Keratinocyte (primary cell): ENCODE results near the gene GRK7. TPM values are rescaled to one million over a fixed set of nuclear protein-coding genes. Genes with fewer than 3 reads are reported as not detected.

Source experiments
- DNase-seq: peaks from one replicate; pipeline ENCODE4 v3.0.0-alpha.2; 2011; ENCODE audit warnings: low read depth, missing footprints, low spot score
- FAIRE-seq: peaks from 2 replicates; lab custom pipeline; 2011; peaks lifted over from hg19 to GRCh38; lab: Jason Lieb, UNC
- H2AFZ ChIP-seq: 2 replicates; pipeline ENCODE4 v1.6.0; 2012; ENCODE audit warnings: low read length, control low read depth, inconsistent platforms; ENCODE audit not compliant: control insufficient read depth
- H3K27ac ChIP-seq: 2 replicates; pipeline ENCODE4 v1.5.1; 2011; ENCODE audit warnings: low read length; ENCODE audit not compliant: control insufficient read depth, insufficient read depth
- H3K27me3 ChIP-seq: 3 replicates; pipeline ENCODE4 v1.6.0; 2011; ENCODE audit warnings: low read length; ENCODE audit not compliant: control insufficient read depth, insufficient read depth; ENCODE audit errors: extremely low read depth
- H3K36me3 ChIP-seq, 2 experiments: 2 replicates in 1 of 2; 3 replicates in 1 of 2; pipeline ENCODE4 v1.5.1; 2011; ENCODE audit warnings: low read length in 2 of 2, mild to moderate bottlenecking in 1 of 2; ENCODE audit not compliant: control insufficient read depth in 2 of 2, insufficient read depth in 2 of 2; ENCODE audit errors: extremely low read depth in 1 of 2
- H3K4me1 ChIP-seq: 3 replicates; pipeline ENCODE4 v1.5.1; 2011; ENCODE audit warnings: low read length; ENCODE audit not compliant: control insufficient read depth, insufficient read depth; ENCODE audit errors: extremely low read depth
- H3K4me2 ChIP-seq: 3 replicates; pipeline ENCODE4 v1.6.0; 2011; ENCODE audit warnings: low read depth, low read length; ENCODE audit not compliant: control insufficient read depth, insufficient read depth; ENCODE audit errors: extremely low read depth
- H3K4me3 ChIP-seq, 3 experiments: fragments of 200-600 bp in 1 of 3; sonication (generic) in 1 of 3; 2 replicates in 2 of 3; 3 replicates in 1 of 3; pipeline ENCODE4 v1.5.1; 2011 to 2016; ENCODE audit warnings: low read length in 3 of 3, mild to moderate bottlenecking in 3 of 3, control low read depth in 2 of 3, inconsistent platforms in 1 of 3, low read depth in 1 of 3, mixed read lengths in 1 of 3, mixed run types in 1 of 3, moderate library complexity in 1 of 3; ENCODE audit not compliant: control insufficient read depth in 2 of 3, insufficient read depth in 2 of 3; ENCODE audit errors: extremely low read depth in 1 of 3
- H3K79me2 ChIP-seq: 2 replicates; pipeline ENCODE4 v1.6.0; 2012; ENCODE audit warnings: low read length; ENCODE audit not compliant: control insufficient read depth, insufficient read depth
- H3K9ac ChIP-seq: 3 replicates; pipeline ENCODE4 v1.6.0; 2011; ENCODE audit warnings: low read length; ENCODE audit not compliant: control insufficient read depth, insufficient read depth; ENCODE audit errors: extremely low read depth
- H3K9me1 ChIP-seq: 3 replicates; pipeline ENCODE4 v1.6.0; 2011; ENCODE audit warnings: low read length; ENCODE audit not compliant: control insufficient read depth, insufficient read depth; ENCODE audit errors: extremely low read depth
- H3K9me3 ChIP-seq: 2 replicates; pipeline ENCODE4 v1.5.1; 2012; ENCODE audit warnings: low read depth, low read length; ENCODE audit not compliant: control insufficient read depth
- H4K20me1 ChIP-seq: 3 replicates; pipeline ENCODE4 v1.6.0; 2011; ENCODE audit warnings: low read length; ENCODE audit not compliant: control insufficient read depth, insufficient read depth; ENCODE audit errors: extremely low read depth
- EZH2 ChIP-seq: IDR thresholded peaks from one replicate; pipeline ENCODE4 v1.6.1; 2012; ENCODE audit warnings: inconsistent platforms, mild to moderate bottlenecking, low read length, moderate library complexity
- dilution Hi-C: fragments of 300-500 bp; cut with MboI; formaldehyde crosslinking; loops from one replicate; pipeline ENCODE4 v1.7.0; 2020; ENCODE audit warnings: low sequenced_read_pairs; ENCODE audit not compliant: extremely low pct_ligation_motif_present
- polyA plus RNA-seq, 5 experiments: library from polyadenylated mRNA; depleted of rRNA in 3 of 5; stranded (reverse) in 3 of 5; stranded (forward) in 1 of 5; unstranded in 1 of 5; fragments of >200 nt; gene quantifications; 1 replicate in 1 of 5; 2 replicates in 3 of 5; 3 replicates in 1 of 5; pipeline versions ENCODE4 v1.2.1 to v1.2.3, GENCODE V29; 2011 to 2012; ENCODE audit warnings: missing spikeins in 2 of 5, low read depth in 1 of 5, low replicate concordance in 1 of 5
- TF ChIP-seq, protein P1 (sequence below), 3 experiments: IDR thresholded peaks in 1 of 3; conservative IDR thresholded peaks in 1 of 3; optimal IDR thresholded peaks in 1 of 3; 2 replicates in 2 of 3; 3 replicates in 1 of 3; pipeline versions ENCODE3 to v1.5.1; 2011; ENCODE audit warnings: low read length in 3 of 3, mild to moderate bottlenecking in 3 of 3, moderate library complexity in 2 of 3, control low read depth in 1 of 3, inconsistent platforms in 1 of 3; ENCODE audit not compliant: insufficient read depth in 2 of 3; ENCODE audit errors: extremely low read depth in 1 of 3

The GRK7 gene
- polyA plus RNA-seq, 1 donor (not counting 4 experiments of a cell fraction or from before 2014, with no cell fraction given), result not detected

DNA sequence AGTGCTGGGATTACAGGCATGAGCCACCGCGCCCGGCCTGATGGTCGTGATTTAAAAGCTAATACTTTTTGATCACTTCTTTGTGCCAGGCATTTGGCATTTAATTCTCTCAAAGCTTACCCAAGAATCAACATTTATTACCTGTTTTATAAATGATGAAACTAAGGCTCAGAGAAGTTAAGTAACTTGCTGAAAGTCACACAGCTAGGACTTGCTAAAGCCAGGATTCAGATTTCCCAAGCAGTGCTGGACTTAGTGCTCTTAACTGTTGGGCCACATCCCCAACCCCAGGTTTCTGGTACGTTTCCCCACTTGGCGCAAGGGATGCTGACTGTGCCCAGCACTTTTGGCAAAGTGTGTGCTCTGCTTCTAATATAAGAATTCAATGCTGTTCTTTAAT, 10.5 kb downstream of the GRK7 start:
- H4K20me1 ChIP-seq, result no peaks in the 10 kb centered on the region
- H3K36me3 ChIP-seq, result no peaks in the 10 kb centered on the region
- no peaks in the 10 kb centered on the region for H3K4me1 ChIP-seq
- no peak overlapping the region for H3K27ac ChIP-seq
- no peaks in the 10 kb centered on the region for H3K9me1 ChIP-seq
- H3K27me3 ChIP-seq, result no peaks in the 10 kb centered on the region
- DNase-seq (no peak), FAIRE-seq (no peak)
- H3K79me2 ChIP-seq, result no peaks in the 10 kb centered on the region
- TF ChIP-seq EZH2, result no peak
- TF ChIP-seq, protein P1, sequence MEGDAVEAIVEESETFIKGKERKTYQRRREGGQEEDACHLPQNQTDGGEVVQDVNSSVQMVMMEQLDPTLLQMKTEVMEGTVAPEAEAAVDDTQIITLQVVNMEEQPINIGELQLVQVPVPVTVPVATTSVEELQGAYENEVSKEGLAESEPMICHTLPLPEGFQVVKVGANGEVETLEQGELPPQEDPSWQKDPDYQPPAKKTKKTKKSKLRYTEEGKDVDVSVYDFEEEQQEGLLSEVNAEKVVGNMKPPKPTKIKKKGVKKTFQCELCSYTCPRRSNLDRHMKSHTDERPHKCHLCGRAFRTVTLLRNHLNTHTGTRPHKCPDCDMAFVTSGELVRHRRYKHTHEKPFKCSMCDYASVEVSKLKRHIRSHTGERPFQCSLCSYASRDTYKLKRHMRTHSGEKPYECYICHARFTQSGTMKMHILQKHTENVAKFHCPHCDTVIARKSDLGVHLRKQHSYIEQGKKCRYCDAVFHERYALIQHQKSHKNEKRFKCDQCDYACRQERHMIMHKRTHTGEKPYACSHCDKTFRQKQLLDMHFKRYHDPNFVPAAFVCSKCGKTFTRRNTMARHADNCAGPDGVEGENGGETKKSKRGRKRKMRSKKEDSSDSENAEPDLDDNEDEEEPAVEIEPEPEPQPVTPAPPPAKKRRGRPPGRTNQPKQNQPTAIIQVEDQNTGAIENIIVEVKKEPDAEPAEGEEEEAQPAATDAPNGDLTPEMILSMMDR (optimal IDR thresholded peaks at IDR 0.05 in 1 of 3, IDR thresholded peaks at IDR 0.05 in 1 of 3, conservative IDR thresholded peaks at IDR 0.05 in 1 of 3; ENCODE audit: extremely low read depth in 1 of 3, insufficient read depth in 2 of 3, low read length in 3 of 3), result no peak
- no peak overlapping the region for H3K4me2 ChIP-seq
- no peak overlapping the region for H3K4me3 ChIP-seq
- no peak overlapping the region for H2AFZ ChIP-seq
- dilution Hi-C loops, result no loop called here
- no peaks in the 10 kb centered on the region for H3K9me3 ChIP-seq
- H3K9ac ChIP-seq, result no peak overlapping the region

DNA sequence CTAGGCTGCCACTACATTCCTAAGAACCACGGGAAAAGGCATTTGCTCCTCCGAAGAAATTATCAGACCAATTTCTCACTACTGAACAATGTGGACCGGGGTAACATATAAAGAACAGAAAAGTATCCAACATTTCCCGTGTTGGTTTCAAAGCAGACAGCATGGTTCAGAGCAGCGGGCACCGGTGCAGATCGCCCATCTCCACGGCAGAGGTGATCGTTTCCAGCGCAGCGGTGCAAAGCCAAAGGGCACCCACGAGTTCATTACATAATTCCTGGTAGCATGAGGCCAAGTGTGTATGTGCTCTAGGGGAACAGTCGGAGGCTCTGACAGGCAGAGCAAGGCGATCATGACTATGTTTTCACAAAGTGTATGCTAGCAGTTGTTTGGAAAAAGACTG, 13.2 kb downstream of the GRK7 start:
- Histone ChIP-seq H3K4me2 (no peak overlapping the region), H3K4me1 (no peaks in the 10 kb centered on the region), H3K27me3 (no peaks in the 10 kb centered on the region), H3K36me3 (no peaks in the 10 kb centered on the region), H2AFZ (no peak overlapping the region), H3K9ac (no peak overlapping the region), H3K4me3 (no peak overlapping the region), H3K79me2 (no peaks in the 10 kb centered on the region), H3K9me1 (no peaks in the 10 kb centered on the region), H4K20me1 (no peaks in the 10 kb centered on the region), H3K9me3 (no peaks in the 10 kb centered on the region), H3K27ac (no peak overlapping the region)
- dilution Hi-C loops, result no loop called here
- FAIRE-seq (no peak), DNase-seq (no peak)
- no peak for TF ChIP-seq EZH2
- TF ChIP-seq, protein P1 (optimal IDR thresholded peaks at IDR 0.05 in 1 of 3, IDR thresholded peaks at IDR 0.05 in 1 of 3, conservative IDR thresholded peaks at IDR 0.05 in 1 of 3; ENCODE audit: extremely low read depth in 1 of 3, insufficient read depth in 2 of 3, low read length in 3 of 3), result no peak
